HG03175 (cell line): ENCODE data around the gene MRPL18.

Experiments used
- ATAC-seq: cut with Tn5 transposase; IDR thresholded peaks from one replicate; pipeline ENCODE4 v1.9.1; 2021; ENCODE audit warnings: mild to moderate bottlenecking, moderate library complexity; ENCODE audit not compliant: unreplicated experiment

The MRPL18 gene

DNA sequence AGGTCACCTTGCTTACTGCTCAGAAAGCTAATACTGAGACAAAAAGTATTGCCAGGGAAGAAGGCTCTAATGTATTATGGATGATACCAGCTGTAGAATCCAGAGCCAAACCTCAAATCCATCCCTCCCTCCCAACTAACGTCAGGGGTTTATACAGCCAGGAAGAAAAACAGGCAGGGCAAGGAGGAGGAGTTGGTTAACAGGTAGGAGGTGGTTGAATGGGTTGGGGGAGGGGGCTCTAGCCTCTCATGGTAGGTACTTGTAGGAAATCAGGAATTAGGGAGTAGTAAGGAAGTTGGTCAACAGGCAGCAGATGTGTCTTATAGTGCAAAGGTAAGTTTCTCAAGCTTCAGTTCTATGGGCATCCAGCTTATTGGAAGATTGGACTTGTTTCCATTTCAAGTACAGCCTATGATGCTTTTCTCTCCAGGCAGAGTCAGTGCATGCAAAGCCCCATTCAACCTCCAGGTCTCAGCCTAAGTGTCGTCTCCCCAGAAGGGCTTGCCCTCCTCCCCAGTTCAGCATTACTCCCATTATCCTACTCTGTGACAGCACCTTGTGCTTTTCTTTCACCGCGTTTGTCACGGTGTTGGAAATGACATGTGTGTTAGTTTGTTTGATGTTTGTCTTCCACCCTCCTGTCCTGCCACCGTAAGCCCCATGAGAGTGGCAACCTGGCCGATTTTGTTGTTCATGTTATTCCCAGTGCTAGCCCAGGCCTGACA, 47.9 kb downstream of the MRPL18 start:
- no peak for ATAC-seq

DNA sequence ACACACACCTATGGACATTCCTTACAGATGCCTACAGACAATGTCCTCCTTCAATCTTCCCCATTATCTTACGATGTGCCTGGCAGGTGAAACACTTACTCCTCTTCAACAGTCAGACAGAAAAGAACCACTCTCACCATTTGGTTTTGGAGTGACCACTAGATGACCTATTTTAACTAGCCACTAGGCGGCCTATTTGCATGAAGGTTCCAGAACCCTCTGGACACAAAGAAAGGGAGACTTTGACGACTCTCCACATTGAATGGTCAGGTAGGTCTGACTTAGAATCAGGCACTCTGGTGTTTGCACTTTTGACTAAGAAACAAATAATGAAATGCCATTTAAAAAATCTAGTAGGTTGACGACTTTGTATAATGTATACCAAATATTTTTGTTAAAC, 51.8 kb downstream of the MRPL18 start:
- ATAC-seq = no peak

DNA sequence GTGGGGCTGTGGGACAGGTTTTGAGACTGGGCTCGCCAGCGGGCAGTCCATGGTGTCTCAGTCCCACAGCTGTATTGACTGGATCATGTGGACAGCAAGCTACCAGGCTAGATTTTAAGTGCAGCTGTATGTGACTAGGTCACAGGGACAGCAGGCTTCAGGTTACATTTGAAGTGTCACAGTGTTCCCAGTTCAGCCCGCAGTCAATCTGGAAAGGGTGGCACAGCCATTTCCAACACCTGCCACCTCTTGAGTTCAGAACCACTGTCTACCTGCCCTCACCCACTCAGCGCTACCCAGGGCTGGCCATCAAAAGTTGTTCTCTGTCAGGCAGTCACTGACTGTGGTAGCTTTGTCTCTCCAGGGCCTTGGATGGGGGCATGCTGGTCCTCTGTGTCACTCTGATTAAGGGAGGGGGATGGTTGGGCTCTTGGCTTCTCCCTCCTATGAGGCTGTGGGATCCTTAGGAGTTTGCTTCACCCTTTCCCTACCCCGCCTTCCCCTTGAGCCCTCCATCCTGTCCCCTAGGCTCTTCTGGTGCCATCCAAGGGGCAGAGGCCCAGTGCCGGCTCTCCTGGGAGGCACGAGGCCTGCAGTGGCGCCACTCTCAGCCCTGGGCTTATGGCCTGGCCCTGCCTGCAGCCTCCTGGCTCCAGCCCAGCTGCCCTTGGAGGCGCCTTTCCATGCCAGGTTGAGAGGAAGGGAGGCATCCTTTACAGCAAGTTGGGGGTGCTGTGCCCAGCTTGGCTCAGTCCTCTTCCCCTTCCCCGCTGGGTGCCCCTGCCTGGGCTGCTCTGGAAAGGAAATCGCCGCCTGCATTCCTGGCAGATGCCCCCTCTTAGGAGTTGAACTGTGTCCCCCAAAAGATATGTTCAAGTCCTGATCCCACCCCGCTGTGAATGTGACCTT, 54.7 kb downstream of the MRPL18 start:
- no peak for ATAC-seq
